WTC11 (cell line): Measurements from ENCODE around the gene SHCBP1. TPM values are rescaled to one million over a fixed set of nuclear protein-coding genes. Genes with fewer than 3 reads are reported as not detected.

Source experiments
- ATAC-seq: fragments of 200-7000 bp; cut with Tn5 transposase; 2 replicates; pipeline ENCODE4 v1.10.0; 2021; ENCODE audit warnings: mild to moderate bottlenecking, moderate library complexity
- CTCF ChIA-PET: fragments of 300-600 bp; sonication (Branson Sonifier 250); formaldehyde crosslinking; loops from one replicate; lab custom pipeline; 2021; ENCODE audit warnings: antibody characterized with exemption; lab: Charles Lee
- POLR2A ChIA-PET: fragments of 350-600 bp; sonication (Branson Sonifier 250); formaldehyde crosslinking; loops from one replicate; lab custom pipeline; 2021; ENCODE audit warnings: antibody characterized with exemption; lab: Charles Lee
- DNase-seq: peaks from one replicate; pipeline ENCODE4 v3.0.0; 2021; ENCODE audit warnings: low spot score
- H3K27ac Mint-ChIP-seq: 2 replicates; pipeline ENCODE4 v1.8.0; 2021; ENCODE audit warnings: mixed read lengths
- H3K27me3 Mint-ChIP-seq: 2 replicates; pipeline ENCODE4 v1.8.0; 2021; ENCODE audit warnings: low read depth, mild to moderate bottlenecking, moderate library complexity, mixed read lengths
- H3K36me3 Mint-ChIP-seq: 2 replicates; pipeline ENCODE4 v1.8.0; 2021; ENCODE audit warnings: mixed read lengths
- H3K4me1 Mint-ChIP-seq: 2 replicates; pipeline ENCODE4 v1.8.0; 2022; ENCODE audit warnings: mixed read lengths
- H3K4me3 Mint-ChIP-seq: 2 replicates; pipeline ENCODE4 v1.8.0; 2021; ENCODE audit warnings: mild to moderate bottlenecking, moderate library complexity, mixed read lengths
- H3K9me3 Mint-ChIP-seq: 2 replicates; pipeline ENCODE4 v1.8.0; 2021; ENCODE audit warnings: mixed read lengths
- CBFB ChIP-seq: sonication (generic); formaldehyde crosslinking; IDR thresholded peaks from 2 replicates; pipeline ENCODE4 v1.8.1; 2022; ENCODE audit warnings: mild to moderate bottlenecking, low read depth, missing genetic modification reagents
- CREM ChIP-seq: sonication (generic); formaldehyde crosslinking; IDR thresholded peaks from 2 replicates; pipeline ENCODE4 v1.8.1; 2022; ENCODE audit warnings: mild to moderate bottlenecking, missing genetic modification reagents, moderate library complexity
- EMX1 ChIP-seq: fragments of 250-450 bp; sonication (Bioruptor Pico); IDR thresholded peaks from 2 replicates; pipeline ENCODE4 v1.8.0; 2021; ENCODE audit warnings: mild to moderate bottlenecking
- ETV6 ChIP-seq: sonication (generic); formaldehyde crosslinking; IDR thresholded peaks from 2 replicates; pipeline ENCODE4 v1.8.1; 2022; ENCODE audit warnings: mild to moderate bottlenecking, missing genetic modification reagents
- FOXK1 ChIP-seq: sonication (generic); formaldehyde crosslinking; IDR thresholded peaks from 2 replicates; pipeline ENCODE4 v1.8.0; 2022; ENCODE audit warnings: mild to moderate bottlenecking, moderate library complexity, missing genetic modification reagents
- GRHL2 ChIP-seq: fragments of 250-450 bp; sonication (Bioruptor Pico); IDR thresholded peaks from 2 replicates; pipeline ENCODE4 v1.8.0; 2022; ENCODE audit warnings: mild to moderate bottlenecking, moderate library complexity; ENCODE audit not compliant: insufficient replicate concordance, severe bottlenecking
- IRF2 ChIP-seq: sonication (generic); formaldehyde crosslinking; IDR thresholded peaks from 2 replicates; pipeline ENCODE4 v1.8.0; 2022; ENCODE audit warnings: low read depth, missing genetic modification reagents, borderline replicate concordance
- NR1H2 ChIP-seq: sonication (generic); formaldehyde crosslinking; IDR thresholded peaks from 2 replicates; pipeline ENCODE4 v1.9.0; 2021; ENCODE audit warnings: mild to moderate bottlenecking, moderate library complexity, missing genetic modification reagents
- PRRX2 ChIP-seq: fragments of 250-450 bp; sonication (Bioruptor Pico); IDR thresholded peaks from 2 replicates; pipeline ENCODE4 v1.8.0; 2021; ENCODE audit warnings: mild to moderate bottlenecking
- SMAD4 ChIP-seq: sonication (generic); formaldehyde crosslinking; IDR thresholded peaks from 2 replicates; pipeline ENCODE4 v1.8.0; 2022; ENCODE audit warnings: mild to moderate bottlenecking, missing genetic modification reagents
- TP53 ChIP-seq: sonication (generic); formaldehyde crosslinking; IDR thresholded peaks from 2 replicates; pipeline ENCODE4 v1.8.1; 2023; ENCODE audit warnings: mild to moderate bottlenecking, missing genetic modification reagents
- ZBTB21 ChIP-seq: sonication (generic); formaldehyde crosslinking; IDR thresholded peaks from 2 replicates; pipeline ENCODE4 v1.8.1; 2023; ENCODE audit warnings: mild to moderate bottlenecking, missing genetic modification reagents, borderline replicate concordance
- ZNF219 ChIP-seq: sonication (generic); formaldehyde crosslinking; IDR thresholded peaks from 2 replicates; pipeline ENCODE4 v1.8.0; 2023; ENCODE audit warnings: missing genetic modification reagents, mild to moderate bottlenecking, borderline replicate concordance
- ZNF232 ChIP-seq: sonication (generic); formaldehyde crosslinking; IDR thresholded peaks from 2 replicates; pipeline ENCODE4 v1.8.0; 2022; ENCODE audit warnings: mild to moderate bottlenecking, missing genetic modification reagents
- ZNF317 ChIP-seq: sonication (generic); formaldehyde crosslinking; IDR thresholded peaks from 2 replicates; pipeline ENCODE4 v1.8.1; 2023; ENCODE audit warnings: low read depth, mild to moderate bottlenecking, moderate library complexity, missing genetic modification reagents, borderline replicate concordance
- total RNA-seq: library from RNA; stranded (reverse); gene quantifications from 3 replicates; pipeline ENCODE4 v1.2.3, GENCODE V29; 2021
- TF ChIP-seq, protein P1 (sequence below): sonication (generic); formaldehyde crosslinking; IDR thresholded peaks from 2 replicates; pipeline ENCODE4 v1.8.0; 2022; ENCODE audit warnings: missing genetic modification reagents
- TF ChIP-seq, protein P2 (sequence below): fragments of 250-450 bp; sonication (Bioruptor Pico); IDR thresholded peaks from 2 replicates; pipeline ENCODE4 v2.1.2; 2022; ENCODE audit warnings: mild to moderate bottlenecking, moderate library complexity
- TF ChIP-seq, protein P3 (sequence below): fragments of 250-450 bp; sonication (Bioruptor Pico); conservative IDR thresholded peaks from 2 replicates; pipeline ENCODE4 v1.9.0; 2021; ENCODE audit warnings: mild to moderate bottlenecking

SHCBP1 gene
- total RNA-seq, 1 experiment from 2014 or later, result 20.2 TPM

DNA sequence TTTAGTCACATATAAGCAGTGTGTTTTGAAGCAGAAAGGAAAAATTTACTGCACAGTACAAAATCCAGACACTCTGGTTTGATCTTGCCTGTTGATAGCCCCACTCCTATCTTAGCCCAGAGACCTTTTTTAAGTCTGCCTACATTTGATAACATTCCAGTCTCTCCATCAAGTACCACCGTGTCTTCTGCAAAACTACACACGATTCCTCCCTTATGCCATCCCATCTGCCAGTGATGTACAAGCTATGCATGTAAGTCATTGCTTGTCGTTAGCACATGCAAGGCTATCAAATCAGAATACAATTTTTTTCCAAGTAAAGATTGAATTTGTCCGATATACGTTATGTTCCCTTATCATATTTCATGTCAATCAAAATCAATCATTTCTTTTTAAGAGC lies 14.9 kb downstream of the SHCBP1 start:
- ATAC-seq, result no peak
- TF ChIP-seq ZBTB21 (CRISPR knock-in tag) (no peak), ETV6 (CRISPR knock-in tag) (no peak), SMAD4 (CRISPR knock-in tag) (no peak), NR1H2 (CRISPR knock-in tag) (no peak), IRF2 (CRISPR knock-in tag) (no peak)
- TF ChIP-seq, protein P1, sequence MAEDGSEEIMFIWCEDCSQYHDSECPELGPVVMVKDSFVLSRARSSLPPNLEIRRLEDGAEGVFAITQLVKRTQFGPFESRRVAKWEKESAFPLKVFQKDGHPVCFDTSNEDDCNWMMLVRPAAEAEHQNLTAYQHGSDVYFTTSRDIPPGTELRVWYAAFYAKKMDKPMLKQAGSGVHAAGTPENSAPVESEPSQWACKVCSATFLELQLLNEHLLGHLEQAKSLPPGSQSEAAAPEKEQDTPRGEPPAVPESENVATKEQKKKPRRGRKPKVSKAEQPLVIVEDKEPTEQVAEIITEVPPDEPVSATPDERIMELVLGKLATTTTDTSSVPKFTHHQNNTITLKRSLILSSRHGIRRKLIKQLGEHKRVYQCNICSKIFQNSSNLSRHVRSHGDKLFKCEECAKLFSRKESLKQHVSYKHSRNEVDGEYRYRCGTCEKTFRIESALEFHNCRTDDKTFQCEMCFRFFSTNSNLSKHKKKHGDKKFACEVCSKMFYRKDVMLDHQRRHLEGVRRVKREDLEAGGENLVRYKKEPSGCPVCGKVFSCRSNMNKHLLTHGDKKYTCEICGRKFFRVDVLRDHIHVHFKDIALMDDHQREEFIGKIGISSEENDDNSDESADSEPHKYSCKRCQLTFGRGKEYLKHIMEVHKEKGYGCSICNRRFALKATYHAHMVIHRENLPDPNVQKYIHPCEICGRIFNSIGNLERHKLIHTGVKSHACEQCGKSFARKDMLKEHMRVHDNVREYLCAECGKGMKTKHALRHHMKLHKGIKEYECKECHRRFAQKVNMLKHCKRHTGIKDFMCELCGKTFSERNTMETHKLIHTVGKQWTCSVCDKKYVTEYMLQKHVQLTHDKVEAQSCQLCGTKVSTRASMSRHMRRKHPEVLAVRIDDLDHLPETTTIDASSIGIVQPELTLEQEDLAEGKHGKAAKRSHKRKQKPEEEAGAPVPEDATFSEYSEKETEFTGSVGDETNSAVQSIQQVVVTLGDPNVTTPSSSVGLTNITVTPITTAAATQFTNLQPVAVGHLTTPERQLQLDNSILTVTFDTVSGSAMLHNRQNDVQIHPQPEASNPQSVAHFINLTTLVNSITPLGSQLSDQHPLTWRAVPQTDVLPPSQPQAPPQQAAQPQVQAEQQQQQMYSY, result no peak
- Mint-ChIP-seq H3K27ac (no peak overlapping the region), H3K4me3 (no peak overlapping the region), H3K27me3 (no peaks in the 10 kb centered on the region), H3K36me3 (peaks cover 60% of the 10 kb centered on the region), H3K4me1 (no peaks in the 10 kb centered on the region), H3K9me3 (no peaks in the 10 kb centered on the region)
- ChIA-PET POLR2A (no interaction called here), CTCF (interaction anchor here (1.1 kb wide), 1 partner anchor 23 kb away, joined by 3 read pairs; no protein-coding TSS in a partner anchor)
- no peak for DNase-seq

DNA sequence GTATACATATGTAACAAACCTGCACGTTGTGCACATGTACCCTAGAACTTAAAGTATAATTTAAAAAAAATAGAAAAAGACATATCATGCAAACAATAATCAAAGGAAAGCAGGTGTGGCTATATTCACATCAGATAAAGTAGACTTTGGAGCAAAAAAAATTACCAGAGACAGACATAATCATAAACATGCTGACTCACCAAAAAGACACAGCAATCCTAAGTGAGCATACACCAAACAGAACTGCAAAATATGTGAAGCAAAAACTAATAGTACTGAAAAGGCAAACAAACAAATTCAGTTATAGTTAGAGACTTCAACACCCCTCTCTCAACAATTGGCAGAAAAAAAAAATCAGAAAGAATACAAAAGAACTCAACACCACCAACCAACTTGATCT lies 29.9 kb downstream of the SHCBP1 start:
- Mint-ChIP-seq H3K27me3 (no peaks in the 10 kb centered on the region), H3K27ac (no peak overlapping the region), H3K4me1 (no peaks in the 10 kb centered on the region), H3K36me3 (peaks cover 61% of the 10 kb centered on the region), H3K9me3 (peaks cover 20% of the 10 kb centered on the region), H3K4me3 (no peak overlapping the region)
- POLR2A ChIA-PET, result no interaction called here
- CTCF ChIA-PET, result no interaction called here
- no peak for DNase-seq
- no peak for TF ChIP-seq ZNF317 (CRISPR knock-in tag)
- ATAC-seq, result no peak

DNA sequence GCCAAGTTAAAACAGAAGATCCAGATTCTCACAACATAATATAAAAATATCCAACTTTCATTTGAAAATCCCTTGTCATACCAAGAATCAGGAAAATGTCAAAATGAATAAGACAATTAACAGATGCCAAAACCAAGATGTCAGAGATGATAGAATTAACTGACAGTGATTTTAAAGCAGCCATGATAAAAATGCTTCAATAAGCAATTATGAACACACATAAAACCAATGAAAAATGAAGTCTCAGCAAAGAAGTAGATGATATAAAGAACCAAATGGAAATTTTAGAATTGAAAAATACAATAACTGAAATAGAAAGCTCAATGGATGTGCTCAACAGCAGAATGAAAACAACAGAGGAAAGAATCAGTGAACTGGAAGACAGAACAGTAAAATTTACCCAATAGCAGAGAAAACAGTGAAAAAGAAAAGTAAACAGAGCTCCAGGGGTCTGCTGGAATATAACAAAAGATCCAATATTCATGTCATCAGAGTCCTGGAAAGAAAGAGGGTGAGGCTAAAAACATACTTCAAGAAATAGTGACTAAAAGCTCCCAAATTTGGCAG lies 35.1 kb downstream of the SHCBP1 start:
- peaks cover 69% of the 10 kb centered on the region for H3K36me3 Mint-ChIP-seq
- no peak overlapping the region for H3K27ac Mint-ChIP-seq
- no peaks in the 10 kb centered on the region for H3K27me3 Mint-ChIP-seq
- H3K9me3 Mint-ChIP-seq, result peaks cover 16% of the 10 kb centered on the region; the same call in 1 of the 2 replicates
- CTCF ChIA-PET, result no interaction called here
- no peak for ATAC-seq
- POLR2A ChIA-PET, result no interaction called here
- no peaks in the 10 kb centered on the region for H3K4me1 Mint-ChIP-seq
- TF ChIP-seq TP53 (CRISPR knock-in tag) (no peak), ZNF219 (CRISPR knock-in tag) (no peak), CREM (CRISPR knock-in tag) (no peak), FOXK1 (no peak), GRHL2 (CRISPR knock-in tag) (no peak), ZBTB21 (CRISPR knock-in tag) (no peak), ZNF232 (CRISPR knock-in tag) (no peak), PRRX2 (no peak), CBFB (no peak), EMX1 (CRISPR knock-in tag) (no peak)
- TF ChIP-seq, protein P1, result no peak
- TF ChIP-seq, protein P2, sequence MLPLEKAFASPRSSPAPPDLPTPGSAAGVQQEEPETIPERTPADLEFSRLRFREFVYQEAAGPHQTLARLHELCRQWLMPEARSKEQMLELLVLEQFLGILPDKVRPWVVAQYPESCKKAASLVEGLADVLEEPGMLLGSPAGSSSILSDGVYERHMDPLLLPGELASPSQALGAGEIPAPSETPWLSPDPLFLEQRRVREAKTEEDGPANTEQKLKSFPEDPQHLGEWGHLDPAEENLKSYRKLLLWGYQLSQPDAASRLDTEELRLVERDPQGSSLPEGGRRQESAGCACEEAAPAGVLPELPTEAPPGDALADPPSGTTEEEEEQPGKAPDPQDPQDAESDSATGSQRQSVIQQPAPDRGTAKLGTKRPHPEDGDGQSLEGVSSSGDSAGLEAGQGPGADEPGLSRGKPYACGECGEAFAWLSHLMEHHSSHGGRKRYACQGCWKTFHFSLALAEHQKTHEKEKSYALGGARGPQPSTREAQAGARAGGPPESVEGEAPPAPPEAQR (CRISPR knock-in tag), result no peak
- TF ChIP-seq, protein P3, sequence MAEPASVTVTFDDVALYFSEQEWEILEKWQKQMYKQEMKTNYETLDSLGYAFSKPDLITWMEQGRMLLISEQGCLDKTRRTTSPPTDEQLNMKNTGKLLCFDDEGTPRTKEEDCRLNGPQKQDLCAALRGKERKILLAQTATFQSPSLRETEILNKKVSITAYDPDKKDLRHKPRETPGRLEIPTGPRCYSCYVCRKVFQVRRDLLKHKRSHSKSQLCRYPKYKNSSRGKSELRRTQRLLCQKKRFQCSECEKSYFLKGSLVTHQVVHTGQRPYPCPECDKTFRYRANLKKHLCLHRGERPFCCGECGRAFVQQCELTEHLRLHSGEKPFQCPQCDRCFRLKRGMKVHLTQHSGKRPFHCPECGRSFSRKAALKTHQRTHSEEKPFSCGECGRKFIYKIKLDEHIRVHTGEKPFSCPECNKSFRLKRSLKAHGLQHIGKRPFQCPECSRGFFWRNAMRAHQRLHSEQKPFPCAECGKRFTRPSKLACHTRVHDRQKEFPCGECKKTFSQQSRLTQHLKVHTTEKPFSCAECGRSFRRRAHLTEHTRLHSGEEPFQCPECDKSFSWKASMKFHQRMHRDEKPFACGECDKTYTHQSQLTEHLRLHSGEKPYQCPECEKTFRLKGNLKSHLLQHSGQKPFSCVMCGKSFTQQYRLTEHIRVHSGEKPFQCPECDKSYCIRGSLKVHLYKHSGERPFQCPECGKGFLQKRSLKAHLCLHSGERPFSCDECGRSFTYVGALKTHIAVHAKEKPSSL (CRISPR knock-in tag), result no peak
- DNase-seq, result no peak
- H3K4me3 Mint-ChIP-seq, result no peak overlapping the region
